HG03457 (cell line): Measurements from ENCODE around the gene AGO1.
"Not testable (repeated sequence)": the region's sequence is repeated elsewhere in the genome, so short reads cannot be mapped to it uniquely, and the experiment has no call there.

Experiments used
- ATAC-seq: cut with Tn5 transposase; IDR thresholded peaks from one replicate; pipeline ENCODE4 v1.9.1; 2021; ENCODE audit warnings: moderate number of reproducible peaks; ENCODE audit not compliant: unreplicated experiment

AGO1 gene

DNA sequence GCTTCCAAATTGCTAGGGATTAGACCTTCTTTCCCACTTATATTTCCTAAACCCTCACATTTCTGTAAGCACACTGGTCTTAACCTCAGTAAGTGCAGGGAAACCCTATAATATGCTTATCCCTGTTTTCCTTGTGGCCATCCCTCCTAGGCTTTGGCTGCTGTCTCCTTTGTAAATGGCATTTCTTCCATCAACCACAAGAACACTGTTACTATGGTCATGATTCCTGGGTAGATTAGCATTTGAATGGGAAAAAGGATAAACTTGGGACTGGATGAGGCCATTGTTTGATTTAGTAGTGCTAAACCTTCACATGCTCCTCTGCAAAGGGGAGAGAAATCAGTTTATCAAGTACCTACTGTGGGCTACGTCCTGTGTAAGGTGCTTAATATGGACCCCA lies 31.7 kb downstream of the AGO1 start:
- no peak for ATAC-seq

DNA sequence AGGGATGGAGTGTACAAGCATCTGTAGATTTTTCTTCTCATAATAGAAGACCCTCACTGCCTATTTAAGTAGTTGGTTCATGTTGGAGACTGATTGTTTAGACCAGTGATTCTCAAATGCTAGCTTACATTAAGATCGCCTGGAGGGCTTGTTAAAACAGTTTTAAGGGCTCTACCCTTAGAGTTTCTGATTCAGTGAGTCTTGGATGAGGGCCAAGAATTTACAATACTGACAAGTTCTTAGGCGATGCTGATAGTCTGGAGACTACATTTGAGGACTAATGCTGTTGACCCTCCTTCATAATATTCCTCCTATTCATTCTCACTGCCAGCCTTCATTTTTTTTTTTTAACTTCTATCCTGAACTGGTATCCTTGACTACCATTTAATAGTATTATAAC lies 32.7 kb downstream of the AGO1 start:
- ATAC-seq = no peak

DNA sequence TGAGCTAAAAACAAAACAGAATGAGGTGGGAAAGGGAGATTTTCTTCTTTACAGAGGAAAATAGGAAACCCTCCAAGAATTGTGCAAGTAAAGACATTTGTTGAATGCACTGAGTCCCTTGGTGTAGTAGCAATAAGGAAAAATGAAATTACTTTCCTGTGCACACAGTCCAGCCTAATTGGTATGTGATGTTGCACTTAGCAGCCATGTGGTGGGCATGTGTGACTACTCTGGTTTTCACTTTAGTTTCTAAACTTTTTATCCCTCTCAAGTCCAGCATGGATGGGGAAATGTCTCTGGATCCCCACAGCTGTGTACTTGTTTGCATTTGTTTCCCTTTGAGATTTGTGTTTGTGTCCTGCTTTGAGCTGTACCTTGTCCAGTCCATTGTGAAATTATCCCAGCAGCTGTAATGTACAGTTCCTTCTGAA lies 40.8 kb downstream of the AGO1 start:
- no peak for ATAC-seq

DNA sequence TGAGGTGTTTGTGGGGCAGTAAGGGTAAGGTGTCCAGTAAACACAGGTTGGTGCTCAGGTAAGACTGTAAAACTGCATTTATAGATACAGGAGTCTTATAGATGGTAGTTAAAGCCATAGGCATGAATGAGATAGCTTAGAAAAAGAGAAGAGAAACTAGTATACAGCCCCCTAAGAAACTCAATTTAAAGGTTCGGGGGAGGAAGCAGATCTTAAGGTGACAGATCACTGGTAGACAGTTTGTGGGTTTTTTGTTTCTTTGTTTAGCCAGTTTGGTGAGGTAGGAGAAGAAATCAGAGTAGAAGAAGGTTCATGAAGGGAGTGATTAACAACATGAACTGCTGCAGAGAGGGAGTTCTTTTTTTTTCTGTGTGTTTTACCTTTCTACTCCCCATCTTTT lies 41.8 kb downstream of the AGO1 start:
- ATAC-seq = no peak

GRCh38 chr1:35925741-35926140 lies 42.7 kb downstream of the AGO1 start:
- ATAC-seq = no peak

- no peak for ATAC-seq
Observed at GRCh38 chr1:35927472-35927871, 44.5 kb downstream of the AGO1 start.

DNA sequence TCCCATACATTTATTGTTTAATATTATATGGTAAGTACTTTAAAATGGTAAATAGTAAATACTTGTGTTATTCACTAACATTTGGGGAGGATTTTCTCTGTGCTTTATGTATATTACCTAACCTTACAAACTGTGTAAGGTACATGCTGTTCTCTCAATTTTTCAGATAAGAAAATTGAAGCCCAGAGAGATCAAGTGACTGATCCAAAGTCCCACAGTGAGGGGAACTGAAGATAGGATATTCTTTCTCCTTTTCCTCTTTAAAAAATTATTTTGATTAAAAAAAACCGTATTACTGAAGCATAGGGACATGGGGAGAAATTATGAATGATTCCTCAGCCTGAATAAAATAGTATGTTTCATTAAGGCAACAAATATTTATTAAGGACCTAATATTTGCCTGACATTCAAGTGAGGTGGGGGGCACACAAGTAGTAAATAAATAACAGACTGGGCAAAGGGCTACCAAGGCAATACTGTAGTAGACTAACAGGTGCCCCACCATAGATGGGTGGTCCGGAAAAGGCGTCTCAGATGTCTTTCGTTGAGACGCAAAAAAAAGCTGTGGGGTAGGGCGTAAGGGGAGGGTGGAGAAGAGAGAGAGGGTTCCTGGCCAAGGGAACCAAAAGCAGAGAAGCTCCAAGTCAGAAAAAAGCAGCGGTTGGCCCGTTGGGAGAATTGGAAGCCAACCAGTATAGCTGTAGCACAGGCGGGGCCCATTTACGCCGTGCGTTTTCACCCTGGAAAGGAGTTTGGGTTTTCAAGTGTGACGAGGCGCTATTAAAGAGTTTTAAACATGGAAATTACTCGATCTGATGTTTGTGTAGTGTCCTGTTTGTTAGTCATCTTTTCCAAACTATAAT lies 47.0 kb downstream of the AGO1 start:
- no peak for ATAC-seq

DNA sequence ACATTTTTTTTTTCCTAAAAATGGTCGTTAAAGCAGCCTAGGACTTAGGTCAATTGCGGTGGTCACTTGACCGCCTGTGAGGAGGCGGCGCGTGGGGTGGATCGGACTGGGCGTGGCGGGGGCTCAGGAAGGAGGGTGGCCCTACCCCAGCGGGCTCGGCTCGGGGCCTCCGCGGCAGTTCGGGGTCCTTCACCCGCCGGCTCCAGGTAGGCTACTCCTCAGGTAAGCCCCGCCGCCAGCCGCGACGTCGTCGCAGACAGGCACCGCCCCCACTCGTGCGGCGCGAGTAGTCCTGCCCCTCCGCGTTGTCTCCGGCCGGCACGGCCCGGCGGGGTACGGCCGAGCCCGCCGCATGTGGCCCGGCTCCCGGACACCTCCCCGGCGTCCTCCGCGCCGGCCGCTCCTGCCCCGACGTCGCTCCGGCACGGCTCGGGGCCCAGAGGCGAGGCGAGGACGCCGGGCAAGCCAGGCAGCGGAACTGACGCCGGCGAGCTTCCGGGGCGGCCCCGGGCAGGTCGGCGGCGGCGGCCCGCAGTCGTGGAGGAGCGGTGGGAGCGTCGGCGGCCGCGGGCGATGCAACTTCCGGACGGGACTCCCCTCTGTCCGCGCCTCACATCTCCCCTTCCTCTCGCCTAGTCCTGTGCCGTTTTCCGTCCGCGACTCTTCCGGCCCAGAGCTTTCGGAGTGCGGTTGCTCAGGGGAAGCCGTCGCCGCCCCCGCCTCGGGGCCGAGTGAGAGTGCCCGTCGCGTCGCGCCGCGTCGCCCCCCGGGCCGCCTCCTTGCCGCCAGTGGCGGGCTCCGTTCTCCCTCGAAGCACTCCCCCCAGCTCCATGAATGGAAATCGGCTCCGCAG lies 47.8 kb downstream of the AGO1 start, which contains the start of gene AGO3:
TSS of gene AGO3 (plus strand) at position 513 of the 853 bp plus-strand sequence. CDS start at position 835, 322 bp downstream.
- peak; percentile 67 for ATAC-seq

DNA sequence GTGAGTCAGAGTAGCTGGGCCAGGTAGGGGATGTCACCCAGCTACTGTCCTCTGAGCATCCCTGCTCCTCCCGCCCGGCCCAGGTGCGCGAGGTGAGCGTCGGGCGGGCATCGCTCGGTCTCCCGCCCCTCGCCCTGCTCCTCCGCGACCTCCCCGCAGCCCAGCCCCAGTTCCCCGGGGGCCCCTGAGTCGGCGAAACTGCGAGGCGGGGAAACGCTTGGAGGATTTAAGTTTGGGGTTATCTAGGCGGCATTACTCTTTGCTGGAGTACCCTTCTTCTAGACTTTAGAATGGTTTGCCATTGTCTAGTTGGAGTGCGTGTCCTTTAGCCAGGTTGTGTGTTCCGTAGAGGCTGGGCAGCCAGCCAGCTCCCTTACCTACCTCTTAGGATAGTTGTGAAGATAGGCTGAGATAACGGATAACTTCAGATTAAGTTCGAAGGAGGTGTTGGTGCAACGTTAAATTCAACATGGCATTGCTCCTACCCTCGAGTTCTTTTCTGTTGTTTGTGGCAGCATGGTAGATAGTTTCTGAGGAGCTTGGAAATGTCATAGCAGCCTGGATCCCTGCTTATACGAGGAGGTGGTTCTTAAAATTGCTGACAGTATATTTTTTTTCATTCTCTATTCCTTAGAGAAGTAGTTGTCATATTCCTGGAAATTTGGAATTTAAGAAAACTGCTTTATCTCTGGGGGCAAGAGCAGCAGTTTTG lies 48.6 kb downstream of the AGO1 start:
- ATAC-seq = no peak

DNA sequence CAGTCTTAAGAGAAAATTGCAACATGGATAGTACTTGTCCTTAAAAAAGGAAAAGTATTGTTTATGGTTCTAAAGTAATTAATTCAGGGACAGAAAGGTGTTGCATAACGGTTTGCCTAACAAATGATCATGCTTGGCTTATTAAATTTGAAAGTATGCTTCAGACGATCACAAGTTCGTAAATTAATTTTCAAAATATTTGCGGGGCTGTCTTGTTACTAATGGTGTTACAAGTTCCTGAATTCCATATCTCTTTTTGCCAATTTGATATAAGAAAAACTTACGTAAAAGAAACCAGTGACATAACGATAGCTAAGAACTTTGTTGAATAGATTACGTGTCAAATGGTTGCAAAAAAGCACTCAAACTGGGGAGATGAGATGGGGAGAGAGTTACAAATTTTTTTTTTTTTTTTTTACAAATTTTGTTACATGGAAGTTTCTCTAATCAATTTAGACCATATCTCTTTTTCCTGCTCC lies 49.2 kb downstream of the AGO1 start:
- ATAC-seq = no peak

GRCh38 chr1:35932941-35933340 lies 49.9 kb downstream of the AGO1 start:
- no peak for ATAC-seq

DNA sequence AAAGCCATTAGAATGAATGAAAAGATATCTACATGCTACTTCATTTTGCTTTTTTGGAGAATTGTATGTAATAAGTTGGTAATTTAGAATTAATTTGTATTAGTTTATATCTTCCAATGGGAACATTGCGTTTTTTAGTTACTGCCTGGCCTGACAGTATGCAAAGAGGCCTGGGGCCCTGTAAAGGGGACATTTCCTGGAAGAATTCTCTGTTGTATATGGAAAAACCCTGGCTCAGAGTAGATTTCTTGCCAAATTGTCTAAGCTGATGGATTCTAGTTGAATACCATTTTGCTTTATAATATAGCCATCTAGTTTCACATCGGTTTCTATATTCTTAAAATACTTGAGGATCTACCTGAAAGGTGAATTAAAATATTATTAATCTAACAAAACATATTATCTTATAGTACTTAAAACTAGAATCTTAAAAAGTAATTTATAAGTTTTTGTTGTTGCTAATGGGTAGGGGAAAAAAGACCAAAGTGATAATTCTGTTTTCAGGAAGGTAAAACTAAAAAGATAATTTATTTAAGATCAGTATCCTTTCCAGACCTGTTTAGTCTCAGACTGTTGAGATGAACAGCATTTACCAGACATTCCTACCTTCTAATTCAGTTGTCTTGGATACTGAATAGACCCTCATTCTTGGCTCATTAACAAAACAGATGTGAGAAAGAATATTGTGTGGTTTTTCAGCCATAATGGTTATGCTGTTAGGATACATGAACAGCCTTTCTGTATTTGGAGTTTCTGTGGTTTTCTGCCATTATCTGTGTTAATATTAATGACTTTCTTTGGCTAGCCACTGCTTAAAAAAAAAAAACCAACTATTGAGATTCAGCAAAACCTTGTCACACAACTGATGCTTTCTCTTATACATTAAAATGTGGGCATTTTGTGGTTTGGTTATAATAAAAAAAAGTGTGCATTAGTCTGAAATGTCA lies 52.7 kb downstream of the AGO1 start:
- no peak for ATAC-seq

GRCh38 chr1:35936838-35937237 lies 53.8 kb downstream of the AGO1 start:
- no peak for ATAC-seq

- ATAC-seq = no peak
Observed at GRCh38 chr1:35939484-35939883, 56.5 kb downstream of the AGO1 start.

GRCh38 chr1:35945327-35945726 lies 62.3 kb downstream of the AGO1 start:
- ATAC-seq = no peak

- ATAC-seq = no peak
Observed at GRCh38 chr1:35947547-35947946, 64.5 kb downstream of the AGO1 start.

- no peak for ATAC-seq
Observed at GRCh38 chr1:35958558-35958957, 75.5 kb downstream of the AGO1 start.

DNA sequence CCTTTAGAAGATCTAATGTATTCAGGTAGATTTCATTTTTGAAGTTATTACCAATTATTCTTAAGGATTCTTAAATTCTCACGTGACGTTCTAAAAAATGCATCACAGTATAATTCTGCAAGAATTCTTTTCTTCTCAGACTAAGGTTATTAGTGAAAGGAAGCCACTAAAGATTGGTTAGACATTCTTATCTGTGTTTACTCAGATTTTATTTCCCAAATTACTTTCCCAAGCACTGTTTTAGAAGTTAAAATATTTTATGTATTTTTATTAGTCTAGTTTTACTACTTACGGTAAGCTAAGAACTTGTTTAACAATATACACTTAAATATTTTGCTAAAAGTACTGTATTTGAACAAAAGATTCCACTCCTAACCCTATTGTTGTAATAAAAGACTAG lies 76.3 kb downstream of the AGO1 start:
- ATAC-seq = no peak

DNA sequence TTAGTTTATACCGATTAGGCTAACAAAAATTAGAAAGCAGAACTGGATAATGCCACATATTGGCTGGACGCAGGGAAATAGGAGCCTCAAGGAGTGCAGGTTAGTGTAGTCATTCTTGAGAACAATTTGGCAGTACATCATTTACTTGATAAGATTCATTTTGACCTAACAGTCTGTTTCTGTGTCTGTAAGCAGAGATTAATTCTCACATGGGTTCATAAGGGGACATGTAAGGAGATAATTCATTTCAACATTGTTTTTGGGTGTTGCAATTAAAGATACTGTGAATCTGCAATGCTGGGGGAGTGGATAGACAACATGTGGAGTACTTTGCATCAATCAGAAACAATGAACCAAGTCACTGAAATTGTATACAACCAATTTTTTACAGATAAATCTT lies 79.9 kb downstream of the AGO1 start:
- ATAC-seq = no peak

DNA sequence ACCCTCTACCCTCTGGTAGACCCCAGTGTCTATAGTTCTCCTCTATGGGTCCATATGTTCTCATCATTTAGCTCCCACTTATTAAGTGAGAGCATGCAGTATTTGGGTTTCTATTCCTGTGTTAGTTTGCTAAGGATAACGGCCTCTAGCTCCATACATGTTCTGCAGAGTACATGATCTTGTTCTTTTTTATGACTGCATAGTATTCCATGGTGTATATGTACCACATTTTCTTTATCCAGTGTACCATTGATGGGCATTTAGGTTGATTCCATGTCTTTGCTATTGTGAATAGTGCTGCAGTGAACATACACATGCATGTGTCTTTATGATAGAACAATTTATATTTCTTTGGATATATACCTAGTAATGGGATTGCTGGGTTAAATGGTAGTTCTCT lies 81.3 kb downstream of the AGO1 start:
- ATAC-seq = not testable (repeated sequence)
